Measurements from ENCODE around the gene SCAPER.

Gene SCAPER

DNA sequence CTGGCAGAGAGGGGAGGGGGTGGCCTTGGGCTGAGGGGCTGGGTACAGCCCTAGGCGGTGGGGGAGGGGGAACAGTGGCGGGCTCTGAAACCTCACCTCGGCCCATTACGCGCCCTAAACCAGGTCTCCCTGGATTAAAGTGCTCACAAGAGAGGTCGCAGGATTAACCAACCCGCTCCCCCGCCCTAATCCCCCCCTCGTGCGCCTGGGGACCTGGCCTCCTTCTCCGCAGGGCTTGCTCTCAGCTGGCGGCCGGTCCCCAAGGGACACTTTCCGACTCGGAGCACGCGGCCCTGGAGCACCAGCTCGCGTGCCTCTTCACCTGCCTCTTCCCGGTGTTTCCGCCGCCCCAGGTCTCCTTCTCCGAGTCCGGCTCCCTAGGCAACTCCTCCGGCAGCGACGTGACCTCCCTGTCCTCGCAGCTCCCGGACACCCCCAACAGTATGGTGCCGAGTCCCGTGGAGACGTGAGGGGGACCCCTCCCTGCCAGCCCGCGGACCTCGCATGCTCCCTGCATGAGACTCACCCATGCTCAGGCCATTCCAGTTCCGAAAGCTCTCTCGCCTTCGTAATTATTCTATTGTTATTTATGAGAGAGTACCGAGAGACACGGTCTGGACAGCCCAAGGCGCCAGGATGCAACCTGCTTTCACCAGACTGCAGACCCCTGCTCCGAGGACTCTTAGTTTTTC, 563.6 kb downstream of the SCAPER start:
- no peak for TF ChIP-seq CTCF (IDR thresholded peaks at IDR 0.05)

GRCh38 chr15:76340803-76341365, 564.3 kb downstream of the SCAPER start:
- no peak for TF ChIP-seq CTCF (IDR thresholded peaks at IDR 0.05)

- no peak for TF ChIP-seq CTCF (IDR thresholded peaks at IDR 0.05)
These were observed 564.8 kb downstream of the SCAPER start for GRCh38 chr15:76340198-76340802.

GRCh38 chr15:76339305-76340197, 565.6 kb downstream of the SCAPER start:
- TF ChIP-seq CTCF (IDR thresholded peaks at IDR 0.05) = no peak

- no peak for TF ChIP-seq CTCF (IDR thresholded peaks at IDR 0.05)
These were observed 566.4 kb downstream of the SCAPER start for GRCh38 chr15:76338486-76339304.

DNA sequence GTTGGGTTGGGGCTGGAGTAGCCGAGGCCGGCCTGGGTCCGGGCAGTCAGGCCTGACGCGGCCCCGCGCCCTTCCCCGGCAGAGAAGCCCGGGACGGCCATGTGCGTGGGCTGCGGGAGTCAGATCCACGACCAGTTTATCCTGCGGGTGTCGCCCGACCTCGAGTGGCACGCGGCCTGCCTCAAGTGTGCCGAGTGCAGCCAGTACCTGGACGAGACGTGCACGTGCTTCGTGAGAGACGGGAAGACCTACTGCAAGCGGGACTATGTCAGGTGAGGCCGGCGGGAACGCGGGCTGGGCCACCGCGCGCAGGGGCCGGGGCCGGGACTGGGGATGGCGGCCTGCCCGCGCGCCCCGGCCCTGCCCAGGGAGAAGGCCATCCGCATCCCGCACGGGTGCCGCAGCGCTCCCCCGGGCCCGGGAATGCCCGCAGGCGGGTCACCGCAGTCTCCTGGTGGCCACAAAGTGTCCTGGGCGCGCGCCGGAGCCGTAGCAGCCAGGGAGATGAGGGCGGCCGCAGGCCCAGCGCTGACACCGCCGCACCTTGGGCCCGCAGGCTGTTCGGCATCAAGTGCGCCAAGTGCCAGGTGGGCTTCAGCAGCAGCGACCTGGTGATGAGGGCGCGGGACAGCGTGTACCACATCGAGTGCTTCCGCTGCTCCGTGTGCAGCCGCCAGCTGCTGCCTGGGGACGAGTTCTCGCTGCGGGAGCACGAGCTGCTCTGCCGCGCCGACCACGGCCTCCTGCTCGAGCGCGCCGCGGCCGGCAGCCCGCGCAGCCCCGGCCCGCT, 567.2 kb downstream of the SCAPER start:
- TF ChIP-seq CTCF (IDR thresholded peaks at IDR 0.05) = no peak

Measured in LNCAP (cell line).